Activated CD4-positive, alpha-beta T cell treated with anti-CD3 and anti-CD28 coated beads, Interleukin-2, amount 50 U/mL, for 24 hours (primary cell): ENCODE results near the gene MRTFA.

Experiments used
- DNase-seq, 2 donors: peaks; one replicate each; pipeline ENCODE4 v3.0.0-alpha.2; 2020; ENCODE audit warnings: low read depth in 1 of 2, low spot score in 1 of 2

MRTFA gene

GRCh38 chr22:40366068-40366467 is 270.5 kb downstream of the MRTFA start:
- no peak for DNase-seq

GRCh38 chr22:40364431-40364830 is 272.1 kb downstream of the MRTFA start:
- no peak for DNase-seq

- no peak for DNase-seq
Measured at GRCh38 chr22:40363059-40363458, 273.5 kb downstream of the MRTFA start.

- no peak for DNase-seq
Measured at GRCh38 chr22:40361100-40361499, 275.4 kb downstream of the MRTFA start.
